Activated T-cell treated with anti-CD3 and anti-CD28 coated beads, Interleukin-2, amount 50 U/mL, for 24 hours (primary cell): Measurements from ENCODE around the gene SFXN4.
"Not testable (repeated sequence)": the region's sequence is repeated elsewhere in the genome, so short reads cannot be mapped to it uniquely, and the experiment has no call there.

Experiments used
- DNase-seq: peaks from one replicate; pipeline ENCODE4 v3.0.0-alpha.2; 2020
- H3K27ac Mint-ChIP-seq: 2 replicates; pipeline ENCODE4 v1.8.0; 2020; ENCODE audit warnings: mild to moderate bottlenecking, mixed read lengths
- H3K27me3 Mint-ChIP-seq: 2 replicates; pipeline ENCODE4 v1.8.0; 2020; ENCODE audit warnings: mixed read lengths
- H3K36me3 Mint-ChIP-seq: 2 replicates; pipeline ENCODE4 v1.8.0; 2020; ENCODE audit warnings: low read depth, mixed read lengths
- H3K4me1 Mint-ChIP-seq: 2 replicates; pipeline ENCODE4 v1.8.0; 2020; ENCODE audit warnings: low read depth, mixed read lengths
- H3K4me3 Mint-ChIP-seq: 2 replicates; pipeline ENCODE4 v1.8.0; 2020; ENCODE audit warnings: mild to moderate bottlenecking, moderate library complexity, mixed read lengths
- H3K9me3 Mint-ChIP-seq: 2 replicates; pipeline ENCODE4 v1.8.0; 2020; ENCODE audit warnings: mixed read lengths

The SFXN4 gene

GRCh38 chr10:119115926-119116325 is 49.6 kb downstream of the SFXN4 start:
- Mint-ChIP-seq H3K27ac (no peak overlapping the region), H3K9me3 (no peaks in the 10 kb centered on the region), H3K27me3 (no peaks in the 10 kb centered on the region), H3K36me3 (peaks cover 78% of the 10 kb centered on the region), H3K4me1 (peaks cover 9% of the 10 kb centered on the region), H3K4me3 (no peak overlapping the region)
- DNase-seq = no peak

GRCh38 chr10:119113751-119114732 is 51.5 kb downstream of the SFXN4 start:
- DNase-seq = no peak
- Mint-ChIP-seq H3K36me3 (peaks cover 72% of the 10 kb centered on the region), H3K4me3 (no peak overlapping the region), H3K27me3 (no peaks in the 10 kb centered on the region), H3K4me1 (no peaks in the 10 kb centered on the region), H3K9me3 (no peaks in the 10 kb centered on the region), H3K27ac (no peak overlapping the region)

GRCh38 chr10:119112056-119112455 is 53.5 kb downstream of the SFXN4 start:
- no peak for DNase-seq
- no peaks in the 10 kb centered on the region for H3K27me3 Mint-ChIP-seq
- peaks cover 65% of the 10 kb centered on the region for H3K36me3 Mint-ChIP-seq
- no peak overlapping the region for H3K27ac Mint-ChIP-seq
- no peaks in the 10 kb centered on the region for H3K9me3 Mint-ChIP-seq
- H3K4me3 Mint-ChIP-seq = no peak overlapping the region
- H3K4me1 Mint-ChIP-seq = peaks cover 2% of the 10 kb centered on the region

- not testable (repeated sequence) for H3K4me3 Mint-ChIP-seq, H3K27me3 Mint-ChIP-seq, DNase-seq, H3K27ac Mint-ChIP-seq, H3K9me3 Mint-ChIP-seq
- peaks cover 36% of the 10 kb centered on the region for H3K36me3 Mint-ChIP-seq
- peaks cover 11% of the 10 kb centered on the region for H3K4me1 Mint-ChIP-seq
These were observed 57.7 kb downstream of the SFXN4 start for GRCh38 chr10:119107771-119108170.

GRCh38 chr10:119107106-119107505 is 58.4 kb downstream of the SFXN4 start:
- H3K36me3 Mint-ChIP-seq = peaks cover 29% of the 10 kb centered on the region
- not testable (repeated sequence) for H3K4me3 Mint-ChIP-seq, H3K27me3 Mint-ChIP-seq, H3K27ac Mint-ChIP-seq, DNase-seq, H3K9me3 Mint-ChIP-seq
- peaks cover 11% of the 10 kb centered on the region for H3K4me1 Mint-ChIP-seq

GRCh38 chr10:119105899-119106298 is 59.6 kb downstream of the SFXN4 start:
- peaks cover 11% of the 10 kb centered on the region for H3K4me1 Mint-ChIP-seq
- not testable (repeated sequence) for H3K9me3 Mint-ChIP-seq, H3K27ac Mint-ChIP-seq, DNase-seq, H3K27me3 Mint-ChIP-seq
- peak overlapping the region; percentile 79 for H3K4me3 Mint-ChIP-seq
- H3K36me3 Mint-ChIP-seq = peaks cover 21% of the 10 kb centered on the region

GRCh38 chr10:119105155-119105554 is 60.4 kb downstream of the SFXN4 start:
- peaks cover 17% of the 10 kb centered on the region for H3K36me3 Mint-ChIP-seq
- H3K4me3 Mint-ChIP-seq = peak overlapping the region; percentile 79
- H3K27me3 Mint-ChIP-seq = no peaks in the 10 kb centered on the region
- H3K27ac Mint-ChIP-seq = no peak overlapping the region
- no peak for DNase-seq
- H3K4me1 Mint-ChIP-seq = peaks cover 15% of the 10 kb centered on the region
- no peaks in the 10 kb centered on the region for H3K9me3 Mint-ChIP-seq

GRCh38 chr10:119104654-119105015 is 60.9 kb downstream of the SFXN4 start:
- Mint-ChIP-seq H3K27ac (peak overlapping the region; percentile 71), H3K4me3 (peak overlapping the region; percentile 79), H3K27me3 (no peaks in the 10 kb centered on the region), H3K4me1 (peaks cover 15% of the 10 kb centered on the region), H3K9me3 (no peaks in the 10 kb centered on the region), H3K36me3 (peaks cover 13% of the 10 kb centered on the region)
- DNase-seq = peak; percentile 53

GRCh38 chr10:119103903-119104653 is 61.4 kb downstream of the SFXN4 start, which contains the start of gene DENND10:
TSS of gene DENND10 (plus strand) at chr10:119104113. CDS start at chr10:119104143, 30 bp downstream.
- H3K27ac Mint-ChIP-seq = peak within 1 kb of the TSS; percentile 71
- no peaks in the 10 kb centered on the region for H3K9me3 Mint-ChIP-seq
- peak; percentile 85 for DNase-seq
- peak within 1 kb of the TSS; percentile 79 for H3K4me3 Mint-ChIP-seq
- H3K36me3 Mint-ChIP-seq = peaks cover 9% of the 10 kb centered on the region
- peaks cover 15% of the 10 kb centered on the region for H3K4me1 Mint-ChIP-seq
- no peaks in the 10 kb centered on the region for H3K27me3 Mint-ChIP-seq

GRCh38 chr10:119103241-119103902 is 62.1 kb downstream of the SFXN4 start:
- Mint-ChIP-seq H3K4me3 (peak overlapping the region; percentile 70), H3K27ac (peak overlapping the region; percentile 24), H3K9me3 (no peaks in the 10 kb centered on the region), H3K4me1 (peaks cover 15% of the 10 kb centered on the region), H3K36me3 (peaks cover 7% of the 10 kb centered on the region), H3K27me3 (no peaks in the 10 kb centered on the region)
- no peak for DNase-seq

GRCh38 chr10:119101366-119102098 is 64.0 kb downstream of the SFXN4 start:
- no peak overlapping the region for H3K4me3 Mint-ChIP-seq
- H3K36me3 Mint-ChIP-seq = no peaks in the 10 kb centered on the region
- DNase-seq = no peak
- no peaks in the 10 kb centered on the region for H3K9me3 Mint-ChIP-seq
- H3K4me1 Mint-ChIP-seq = peaks cover 12% of the 10 kb centered on the region
- H3K27ac Mint-ChIP-seq = no peak overlapping the region
- H3K27me3 Mint-ChIP-seq = no peaks in the 10 kb centered on the region

GRCh38 chr10:119100434-119101238 is 64.9 kb downstream of the SFXN4 start:
- H3K36me3 Mint-ChIP-seq = no peaks in the 10 kb centered on the region
- no peaks in the 10 kb centered on the region for H3K9me3 Mint-ChIP-seq
- H3K27me3 Mint-ChIP-seq = no peaks in the 10 kb centered on the region
- DNase-seq = no peak
- H3K27ac Mint-ChIP-seq = no peak overlapping the region
- H3K4me1 Mint-ChIP-seq = peaks cover 18% of the 10 kb centered on the region
- H3K4me3 Mint-ChIP-seq = no peak overlapping the region

GRCh38 chr10:119098576-119098975 is 66.9 kb downstream of the SFXN4 start:
- no peaks in the 10 kb centered on the region for H3K36me3 Mint-ChIP-seq
- H3K4me1 Mint-ChIP-seq = peaks cover 17% of the 10 kb centered on the region
- no peak overlapping the region for H3K4me3 Mint-ChIP-seq
- DNase-seq = no peak
- no peaks in the 10 kb centered on the region for H3K27me3 Mint-ChIP-seq
- no peak overlapping the region for H3K27ac Mint-ChIP-seq
- no peaks in the 10 kb centered on the region for H3K9me3 Mint-ChIP-seq
